ENCODE results near the gene TAS2R40. TPM values are rescaled to one million over a fixed set of nuclear protein-coding genes. Genes with fewer than 3 reads are reported as not detected.

Gene TAS2R40
- total RNA-seq, 1 experiment from 2014 or later = not detected

GRCh38 chr7:143227806-143228205, 6.0 kb downstream of the TAS2R40 start:
- intact Hi-C loops (cut with micrococcal nuclease) = no loop called here
- TF ChIP-seq REST (IDR thresholded peaks at IDR 0.05; ENCODE audit: low read depth) (no peak), SP1 (IDR thresholded peaks at IDR 0.05; ENCODE audit: low read depth) (no peak), EZH2 (IDR thresholded peaks at IDR 0.05) (no peak), MAX (IDR thresholded peaks at IDR 0.05) (no peak), FOSL1 (IDR thresholded peaks at IDR 0.05; ENCODE audit: low read depth) (no peak), TCF7L2 (IDR thresholded peaks at IDR 0.05; ENCODE audit: borderline replicate concordance, extremely low read depth, insufficient read depth, insufficient read length) (no peak)
- CTCF ChIA-PET = no interaction called here

More at GRCh38 chr7:143227806-143228205, 6.0 kb downstream of the TAS2R40 start:
- ChIA-PET POLR2A (no interaction called here), RAD21 (ENCODE audit: low non-redundant PET in 1 of 2, low total read pairs in 2 of 2, uncharacterized antibody in 2 of 2, unreplicated experiment in 2 of 2) (no interaction called here)
- ATAC-seq (no peak), DNase-seq (ENCODE audit: low read depth, low spot score) (no peak)
- H2AFZ ChIP-seq (ENCODE audit: low read depth, low read length, poor library complexity, severe bottlenecking) = no peak overlapping the region
- H3K4me3 ChIP-seq (replicated peaks in 1 of 2; ENCODE audit: low read depth in 1 of 2, low read length in 2 of 2) = no peak overlapping the region
- no peak overlapping the region for H3K9ac ChIP-seq (ENCODE audit: low read length)
- H3K36me3 ChIP-seq (ENCODE audit: control insufficient read depth in 1 of 2, insufficient read depth in 2 of 2, low read length in 2 of 2) = no peaks in the 10 kb centered on the region
- H3K9me3 ChIP-seq (ENCODE audit: control insufficient read depth in 1 of 2, insufficient read depth in 1 of 2, low read depth in 1 of 2, low read length in 2 of 2) = no peaks in the 10 kb centered on the region; a peak in 1 of 4 replicates
- H3K4me2 ChIP-seq (ENCODE audit: low read length) = no peak overlapping the region
- H3K79me2 ChIP-seq (ENCODE audit: insufficient read depth, low read length) = no peaks in the 10 kb centered on the region
- no peak overlapping the region for H3K27ac ChIP-seq (ENCODE audit: low read depth, low read length)
- no peaks in the 10 kb centered on the region for H3K4me1 ChIP-seq (ENCODE audit: control insufficient read depth in 1 of 2, insufficient read depth in 2 of 2, low read length in 2 of 2)
- no peaks in the 10 kb centered on the region for H3K9me2 ChIP-seq (ENCODE audit: insufficient read depth)
- no TSS peak for BruUV-seq (replicated peaks)
- H4K20me1 ChIP-seq (ENCODE audit: insufficient read depth) = no peaks in the 10 kb centered on the region
- peaks cover 5% of the 10 kb centered on the region; the same call in 1 of the 2 replicates for H3K27me3 ChIP-seq (ENCODE audit: insufficient read depth, low read length)

All from HCT116 (cell line).